ENCODE data around the gene CIZ1.
A peak's percentile ranks its signal among the peaks of the same experiment; 100 is the strongest.

CIZ1 gene

DNA sequence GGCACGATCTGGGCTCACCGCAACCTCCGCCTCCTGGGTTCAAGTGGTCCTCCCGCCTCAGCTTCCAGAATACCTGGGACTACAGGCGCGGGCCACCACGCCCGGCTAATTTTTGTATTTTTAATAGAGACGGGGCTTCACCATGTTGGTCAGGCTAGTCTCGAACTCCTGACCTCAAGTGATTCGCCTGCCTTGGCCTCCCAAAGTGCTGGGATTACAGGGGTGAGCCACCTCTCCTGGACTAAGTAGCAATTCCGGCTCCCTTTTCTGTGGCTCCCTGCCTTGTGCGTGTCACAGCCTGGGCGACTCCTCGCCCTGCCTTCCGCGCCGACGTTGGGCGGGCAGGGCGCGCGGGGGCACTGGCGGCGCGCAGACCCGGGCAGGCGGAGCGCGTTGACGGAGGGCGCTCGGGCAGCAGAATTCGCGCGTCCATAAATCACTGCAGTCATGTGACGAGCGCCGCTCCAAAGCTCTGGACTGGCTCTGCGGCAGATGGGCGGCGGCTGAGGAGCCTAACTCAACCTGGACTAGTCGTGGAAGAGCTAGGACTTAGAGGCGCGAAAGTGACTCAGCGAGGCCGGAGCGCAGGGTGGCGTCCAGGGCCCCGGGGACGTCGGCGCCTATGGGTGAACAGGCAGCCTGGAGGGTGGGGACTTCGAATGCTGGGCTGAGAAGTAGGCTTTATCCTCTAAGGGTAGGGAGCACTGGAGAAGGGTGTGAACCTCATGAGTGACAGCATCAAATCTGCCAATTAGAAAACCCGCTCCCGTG is 1.4 kb upstream of the CIZ1 start:
- Histone ChIP-seq H3K9me3 (ENCODE audit: severe bottlenecking) (no peaks in the 10 kb centered on the region), H3K4me3 (ENCODE audit: severe bottlenecking) (peak overlapping the region; percentile 89), H3K4me1 (ENCODE audit: insufficient read depth, poor library complexity, severe bottlenecking) (peaks cover 2% of the 10 kb centered on the region), H3K36me3 (ENCODE audit: low read depth) (peaks cover 21% of the 10 kb centered on the region), H3K27ac (ENCODE audit: poor library complexity, severe bottlenecking) (peak overlapping the region; percentile 58), H3K27me3 (ENCODE audit: insufficient read depth, poor library complexity, severe bottlenecking) (no peaks in the 10 kb centered on the region)
- TF ChIP-seq CTCF (IDR thresholded peaks at IDR 0.05; ENCODE audit: poor library complexity, severe bottlenecking) = peak; percentile 13
- DNase-seq (ENCODE audit: low spot score) (peak; percentile 89), ATAC-seq (ENCODE audit: low read depth) (peak; percentile 83)

- Histone ChIP-seq H3K27ac (ENCODE audit: poor library complexity, severe bottlenecking) (peak overlapping the region; percentile 58), H3K9me3 (ENCODE audit: severe bottlenecking) (no peaks in the 10 kb centered on the region), H3K4me3 (ENCODE audit: severe bottlenecking) (peak overlapping the region; percentile 89), H3K36me3 (ENCODE audit: low read depth) (peaks cover 34% of the 10 kb centered on the region), H3K27me3 (ENCODE audit: insufficient read depth, poor library complexity, severe bottlenecking) (no peaks in the 10 kb centered on the region), H3K4me1 (ENCODE audit: insufficient read depth, poor library complexity, severe bottlenecking) (peaks cover 2% of the 10 kb centered on the region)
- ATAC-seq (ENCODE audit: low read depth) (no peak), DNase-seq (ENCODE audit: low spot score) (no peak)
- TF ChIP-seq CTCF (IDR thresholded peaks at IDR 0.05; ENCODE audit: poor library complexity, severe bottlenecking) = no peak
Observed at GRCh38 chr9:128190516-128191405, 611 bp downstream of the CIZ1 start.

GRCh38 chr9:128190013-128190412 is 1.4 kb downstream of the CIZ1 start:
- Histone ChIP-seq H3K4me3 (ENCODE audit: severe bottlenecking) (no peak overlapping the region), H3K27me3 (ENCODE audit: insufficient read depth, poor library complexity, severe bottlenecking) (no peaks in the 10 kb centered on the region), H3K36me3 (ENCODE audit: low read depth) (peaks cover 40% of the 10 kb centered on the region), H3K9me3 (ENCODE audit: severe bottlenecking) (no peaks in the 10 kb centered on the region), H3K4me1 (ENCODE audit: insufficient read depth, poor library complexity, severe bottlenecking) (peaks cover 2% of the 10 kb centered on the region), H3K27ac (ENCODE audit: poor library complexity, severe bottlenecking) (no peak overlapping the region)
- DNase-seq (ENCODE audit: low spot score) = no peak
- no peak for ATAC-seq (ENCODE audit: low read depth)
- TF ChIP-seq CTCF (IDR thresholded peaks at IDR 0.05; ENCODE audit: poor library complexity, severe bottlenecking) = no peak

DNA sequence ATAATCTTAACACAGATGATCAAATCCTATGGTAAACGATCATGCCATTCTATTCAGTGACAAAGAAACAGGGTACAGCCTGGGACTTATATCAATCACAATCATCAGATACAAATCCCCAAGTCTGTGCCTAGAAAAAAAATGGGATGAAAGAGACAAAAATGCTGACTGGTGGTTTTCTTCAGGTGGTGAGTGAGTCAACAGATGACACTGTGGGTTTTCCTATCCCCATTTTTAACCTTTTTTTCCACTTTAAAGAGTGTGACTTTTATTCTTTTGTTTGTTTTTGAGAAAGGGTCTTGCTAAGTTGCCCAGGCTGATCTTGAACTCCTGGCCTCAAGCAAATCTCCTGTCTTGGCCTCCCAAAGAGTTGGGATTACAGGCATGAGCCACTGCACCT is 3.2 kb downstream of the CIZ1 start:
- H3K4me3 ChIP-seq (ENCODE audit: severe bottlenecking) = no peak overlapping the region
- no peaks in the 10 kb centered on the region for H3K9me3 ChIP-seq (ENCODE audit: severe bottlenecking)
- peaks cover 2% of the 10 kb centered on the region for H3K4me1 ChIP-seq (ENCODE audit: insufficient read depth, poor library complexity, severe bottlenecking)
- peaks cover 58% of the 10 kb centered on the region for H3K36me3 ChIP-seq (ENCODE audit: low read depth)
- no peak for DNase-seq (ENCODE audit: low spot score)
- no peaks in the 10 kb centered on the region for H3K27me3 ChIP-seq (ENCODE audit: insufficient read depth, poor library complexity, severe bottlenecking)
- no peak for ATAC-seq (ENCODE audit: low read depth)
- no peak for TF ChIP-seq CTCF (IDR thresholded peaks at IDR 0.05; ENCODE audit: poor library complexity, severe bottlenecking)
- H3K27ac ChIP-seq (ENCODE audit: poor library complexity, severe bottlenecking) = no peak overlapping the region
